Mucosa of descending colon (tissue), 3 donors: ENCODE results near the gene RTN4R. TPM values are rescaled to one million over a fixed set of nuclear protein-coding genes. Genes with fewer than 3 reads are reported as not detected.

Source experiments
- ATAC-seq: fragments of 200-7000 bp; cut with Tn5 transposase; one replicate; pipeline ENCODE4 v1.9.1; 2020; ENCODE audit warnings: mild to moderate bottlenecking, moderate library complexity
- DNase-seq, 3 donors: peaks; one replicate each; pipeline ENCODE4 v3.0.0-alpha.2; 2020
- H3K36me3 ChIP-seq: fragments of 200-600 bp; one replicate; pipeline ENCODE4 v1.8.0; 2021; ENCODE audit warnings: low read depth, mild to moderate bottlenecking
- H3K4me1 ChIP-seq: fragments of 200-600 bp; one replicate; pipeline ENCODE4 v1.8.0; 2021; ENCODE audit warnings: low read depth, mild to moderate bottlenecking
- H3K4me3 ChIP-seq: fragments of 200-600 bp; one replicate; pipeline ENCODE4 v1.8.0; 2021; ENCODE audit warnings: mild to moderate bottlenecking
- H3K9me3 ChIP-seq: fragments of 200-600 bp; one replicate; pipeline ENCODE4 v1.8.0; 2021; ENCODE audit warnings: mild to moderate bottlenecking
- intact Hi-C, 2 donors: fragments of 100-400 bp; cut with DNase I in 1 of 2; cut with micrococcal nuclease in 1 of 2; formaldehyde crosslinking; loops; one replicate each; pipeline versions ENCODE4 v1.11.0 to v1.11.1; 2022; cut with DNase I, micrococcal nuclease
- total RNA-seq, 3 donors: library from RNA; stranded (reverse); fragmentation: NEBNext Ultra II Directional in 2 of 3; extraction: Animal tissue kit (Norgen Biotek cat#: 25700) in 2 of 3; gene quantifications; one replicate each; pipeline versions ENCODE4 v1.2.1 to v1.2.4, GENCODE V29; 2021 to 2023
- TF ChIP-seq, protein P1 (sequence below): fragments of 200-600 bp; IDR thresholded peaks from one replicate; pipeline ENCODE4 v1.8.0; 2022; ENCODE audit warnings: antibody characterized with exemption, mild to moderate bottlenecking
- donor health status: DM: no; HTN: no; CAD: no; lungs with moderate emphysema.
- donor health status: DM: no; HTN: no; CAD: no.
- donor health status: DM: no; HTN: yes; CAD: no.

Gene RTN4R
- total RNA-seq, 3 donors from 2014 or later: 1.6 to 3.5 (median 2.5) TPM

DNA sequence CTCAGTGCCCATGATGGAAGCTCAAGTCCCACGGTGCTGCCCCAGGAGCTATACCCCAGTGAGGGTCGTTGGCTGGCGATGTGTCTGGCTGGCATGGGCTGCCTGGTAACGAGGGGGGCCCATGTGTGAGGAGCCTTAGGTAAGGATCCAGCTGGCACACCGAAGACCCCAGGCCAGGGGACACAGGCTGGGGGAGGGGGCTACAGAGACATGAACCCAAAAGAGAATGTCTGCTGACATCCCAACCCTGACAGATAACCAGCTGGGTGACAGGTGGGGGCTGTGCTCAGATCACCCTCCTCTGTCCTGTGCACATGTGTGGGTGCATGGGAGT, 39.2 kb downstream of the RTN4R start:
- no peaks in the 10 kb centered on the region for H3K36me3 ChIP-seq
- intact Hi-C loops: no loop called here
- no peak for ATAC-seq
- no peaks in the 10 kb centered on the region for H3K4me1 ChIP-seq
- TF ChIP-seq, protein P1, sequence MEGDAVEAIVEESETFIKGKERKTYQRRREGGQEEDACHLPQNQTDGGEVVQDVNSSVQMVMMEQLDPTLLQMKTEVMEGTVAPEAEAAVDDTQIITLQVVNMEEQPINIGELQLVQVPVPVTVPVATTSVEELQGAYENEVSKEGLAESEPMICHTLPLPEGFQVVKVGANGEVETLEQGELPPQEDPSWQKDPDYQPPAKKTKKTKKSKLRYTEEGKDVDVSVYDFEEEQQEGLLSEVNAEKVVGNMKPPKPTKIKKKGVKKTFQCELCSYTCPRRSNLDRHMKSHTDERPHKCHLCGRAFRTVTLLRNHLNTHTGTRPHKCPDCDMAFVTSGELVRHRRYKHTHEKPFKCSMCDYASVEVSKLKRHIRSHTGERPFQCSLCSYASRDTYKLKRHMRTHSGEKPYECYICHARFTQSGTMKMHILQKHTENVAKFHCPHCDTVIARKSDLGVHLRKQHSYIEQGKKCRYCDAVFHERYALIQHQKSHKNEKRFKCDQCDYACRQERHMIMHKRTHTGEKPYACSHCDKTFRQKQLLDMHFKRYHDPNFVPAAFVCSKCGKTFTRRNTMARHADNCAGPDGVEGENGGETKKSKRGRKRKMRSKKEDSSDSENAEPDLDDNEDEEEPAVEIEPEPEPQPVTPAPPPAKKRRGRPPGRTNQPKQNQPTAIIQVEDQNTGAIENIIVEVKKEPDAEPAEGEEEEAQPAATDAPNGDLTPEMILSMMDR: no peak
- H3K4me3 ChIP-seq: no peak overlapping the region
- no peak for DNase-seq
- no peaks in the 10 kb centered on the region for H3K9me3 ChIP-seq

GRCh38 chr22:20228055-20228938, 39.8 kb downstream of the RTN4R start:
- ATAC-seq (no peak), DNase-seq (no peak)
- H3K4me1 ChIP-seq: no peaks in the 10 kb centered on the region
- no peaks in the 10 kb centered on the region for H3K36me3 ChIP-seq
- H3K4me3 ChIP-seq: no peak overlapping the region
- TF ChIP-seq, protein P1: no peak
- no peaks in the 10 kb centered on the region for H3K9me3 ChIP-seq
- intact Hi-C loops: no loop called here

GRCh38 chr22:20227363-20227762, 40.8 kb downstream of the RTN4R start:
- Histone ChIP-seq H3K4me3 (no peak overlapping the region), H3K9me3 (no peaks in the 10 kb centered on the region), H3K36me3 (no peaks in the 10 kb centered on the region), H3K4me1 (no peaks in the 10 kb centered on the region)
- TF ChIP-seq, protein P1: no peak
- intact Hi-C loops: no loop called here
- no peak for ATAC-seq
- DNase-seq: no peak

GRCh38 chr22:20226760-20227350, 41.3 kb downstream of the RTN4R start:
- Histone ChIP-seq H3K9me3 (no peaks in the 10 kb centered on the region), H3K36me3 (no peaks in the 10 kb centered on the region), H3K4me1 (no peaks in the 10 kb centered on the region), H3K4me3 (no peak overlapping the region)
- TF ChIP-seq, protein P1: no peak
- ATAC-seq (no peak), DNase-seq (no peak)
- intact Hi-C loops: no loop called here

- intact Hi-C loops: no loop called here
- TF ChIP-seq, protein P1: no peak
- DNase-seq: no peak
- Histone ChIP-seq H3K9me3 (no peaks in the 10 kb centered on the region), H3K4me3 (no peak overlapping the region), H3K4me1 (no peaks in the 10 kb centered on the region), H3K36me3 (no peaks in the 10 kb centered on the region)
- ATAC-seq: no peak
Measured at GRCh38 chr22:20226077-20226716, 41.9 kb downstream of the RTN4R start.
